Measurements from ENCODE around the gene FSTL3.
"Not testable (repeated sequence)": the region's sequence is repeated elsewhere in the genome, so short reads cannot be mapped to it uniquely, and the experiment has no call there.

Gene FSTL3

GRCh38 chr19:682678-683320 is 6.6 kb downstream of the FSTL3 start:
- DNase-seq (ENCODE audit: low read depth), result no peak

DNA sequence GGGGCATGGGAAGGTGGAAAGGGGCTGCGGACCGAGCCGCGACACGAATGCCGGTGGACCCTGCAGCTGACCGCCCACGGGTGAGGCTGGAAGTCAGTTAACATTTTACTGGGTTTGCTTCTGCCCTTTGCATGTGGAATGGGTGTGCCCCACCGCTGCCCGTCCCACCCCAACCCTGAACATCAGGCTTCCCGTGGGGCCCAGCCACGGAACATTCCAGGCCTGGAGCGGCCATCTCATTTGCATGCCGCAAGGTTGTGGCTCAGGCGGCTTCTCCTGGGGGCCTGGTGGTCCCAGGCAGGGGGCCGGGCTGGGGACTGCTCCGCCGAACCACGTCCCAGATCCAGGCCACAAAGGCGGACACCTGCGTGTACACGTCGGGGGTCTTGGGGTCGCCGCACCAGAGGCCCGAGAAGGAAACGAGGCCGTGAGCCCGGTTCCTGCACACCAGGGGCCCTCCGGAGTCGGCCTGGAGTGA is 9.3 kb downstream of the FSTL3 start:
- no peak for DNase-seq (ENCODE audit: low read depth)

- DNase-seq (ENCODE audit: low read depth), result no peak
Measured at GRCh38 chr19:686589-687297, 10.6 kb downstream of the FSTL3 start.

GRCh38 chr19:687569-688166 is 11.5 kb downstream of the FSTL3 start:
- no peak for DNase-seq (ENCODE audit: low read depth)

DNA sequence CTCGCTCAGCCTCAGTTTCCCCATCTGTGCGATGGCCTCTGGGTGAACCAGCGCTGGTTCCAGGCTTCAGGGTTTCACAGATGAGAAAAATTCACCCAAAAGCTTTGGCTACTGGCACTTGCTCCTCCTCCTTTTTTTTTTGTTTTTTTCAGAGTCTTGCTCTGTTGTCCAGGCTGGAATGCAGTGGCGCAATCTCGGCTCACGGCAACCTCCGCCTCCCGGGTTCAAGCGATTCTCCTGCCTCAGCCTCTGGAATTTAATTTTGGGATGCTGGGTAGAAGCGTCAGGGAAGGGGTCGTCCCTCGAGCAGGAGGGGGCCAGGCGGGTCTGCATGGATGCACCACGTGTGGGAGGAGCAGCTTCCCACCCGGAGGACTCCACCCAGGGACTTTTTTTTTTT is 12.0 kb downstream of the FSTL3 start:
- DNase-seq (ENCODE audit: low read depth), result no peak

GRCh38 chr19:688992-689391 is 12.8 kb downstream of the FSTL3 start:
- no peak for DNase-seq (ENCODE audit: low read depth)

DNA sequence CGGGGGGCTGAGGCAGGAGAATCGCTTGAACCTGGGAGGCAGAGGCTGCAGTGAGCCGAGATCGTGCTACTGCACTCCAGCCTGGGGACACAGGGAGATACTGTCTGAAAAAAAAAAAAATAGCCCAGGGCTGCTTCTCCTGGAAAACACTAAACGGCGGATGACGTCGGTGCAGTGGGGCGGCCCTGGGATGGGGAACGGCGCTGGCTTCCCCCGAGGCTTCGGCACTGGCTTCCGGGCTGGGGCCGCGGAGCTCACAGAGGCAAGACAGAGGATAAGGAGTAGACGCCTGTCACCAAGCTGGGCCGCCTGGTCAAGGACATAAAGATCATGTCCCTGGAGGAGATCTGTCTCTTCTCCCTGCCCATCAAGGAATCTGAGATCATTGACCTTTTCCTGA is 14.0 kb downstream of the FSTL3 start:
- DNase-seq (ENCODE audit: low read depth), result no peak

GRCh38 chr19:694481-695351 is 18.5 kb downstream of the FSTL3 start:
- no peak for DNase-seq (ENCODE audit: low read depth)

DNA sequence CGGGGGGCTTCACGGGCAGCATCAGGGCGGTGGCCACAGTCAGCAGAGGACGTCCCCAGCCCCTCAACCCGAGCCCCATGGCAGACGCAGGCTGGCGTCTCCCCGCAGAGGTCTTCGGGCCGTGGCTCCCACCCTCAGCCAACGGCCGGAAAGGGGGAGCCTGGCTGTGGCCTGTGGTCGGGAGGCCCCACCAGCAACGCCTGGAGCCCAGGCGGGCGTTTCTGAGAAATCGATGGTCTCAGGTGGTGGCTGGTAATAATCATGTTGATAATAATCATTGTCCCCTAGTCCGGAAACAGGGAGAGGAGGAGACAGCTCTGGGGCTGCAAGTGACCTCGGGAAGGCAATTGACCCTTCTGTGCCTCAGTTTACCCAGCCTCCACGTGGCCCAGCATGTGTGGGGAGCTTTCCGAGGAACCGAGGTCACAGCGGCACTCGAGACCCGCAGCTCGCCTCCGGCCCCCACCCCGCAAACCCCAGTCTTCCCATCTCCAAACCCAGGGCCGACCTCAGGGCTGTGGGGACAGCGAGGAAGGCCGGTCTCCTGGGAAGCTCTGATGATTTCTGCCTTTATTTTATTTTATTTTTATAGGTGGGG is 19.3 kb downstream of the FSTL3 start, which contains the start of gene PRSS57:
PRSS57 (minus strand) TSS at position 101 of the 598 bp plus-strand sequence; CDS start at position 79, 22 bp downstream.
- DNase-seq (ENCODE audit: low read depth), result no peak

GRCh38 chr19:698529-698928 is 22.3 kb downstream of the FSTL3 start:
- not testable (repeated sequence) for DNase-seq (ENCODE audit: low read depth)

- not testable (repeated sequence) for DNase-seq (ENCODE audit: low read depth)
Measured at GRCh38 chr19:699885-700284, 23.7 kb downstream of the FSTL3 start.

DNA sequence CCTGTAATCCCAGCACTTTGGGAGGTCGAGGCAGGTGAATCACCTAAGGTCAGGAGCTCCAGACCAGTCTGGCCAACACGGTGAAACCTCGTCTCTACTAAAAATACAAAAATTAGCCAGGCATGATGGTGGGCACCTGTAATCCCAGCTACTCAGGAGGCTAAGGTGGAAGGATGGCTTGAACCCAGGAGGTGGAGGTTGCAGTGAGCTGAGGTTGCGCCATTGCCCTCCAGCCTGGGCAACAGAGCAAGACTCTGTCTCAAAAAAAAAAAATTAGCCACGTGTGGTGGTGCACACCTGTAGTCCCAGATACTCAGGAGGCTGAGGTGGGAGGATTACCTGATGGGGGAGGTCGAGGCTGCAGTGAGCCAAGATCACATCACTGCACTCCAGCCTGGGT is 26.7 kb downstream of the FSTL3 start:
- not testable (repeated sequence) for DNase-seq (ENCODE audit: low read depth)

GRCh38 chr19:703329-703650 is 27.1 kb downstream of the FSTL3 start:
- DNase-seq (ENCODE audit: low read depth), result no peak

GRCh38 chr19:703651-704446 is 27.7 kb downstream of the FSTL3 start:
- no peak for DNase-seq (ENCODE audit: low read depth)

DNA sequence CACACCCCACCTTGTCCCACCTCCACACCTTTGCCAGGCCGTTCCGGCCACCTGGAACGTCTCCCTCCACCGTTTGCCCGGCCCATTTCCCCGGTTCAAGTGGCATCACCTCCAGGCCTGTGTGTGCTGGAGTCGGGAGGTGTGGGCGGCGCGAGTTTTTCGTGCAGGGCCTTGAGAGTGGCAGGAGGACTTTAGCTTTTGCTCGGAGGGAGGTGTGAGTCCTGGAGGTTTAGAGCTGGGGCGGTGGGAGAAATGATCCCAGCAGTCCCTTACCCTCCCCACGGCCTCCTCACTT is 28.2 kb downstream of the FSTL3 start:
- DNase-seq (ENCODE audit: low read depth), result no peak

DNA sequence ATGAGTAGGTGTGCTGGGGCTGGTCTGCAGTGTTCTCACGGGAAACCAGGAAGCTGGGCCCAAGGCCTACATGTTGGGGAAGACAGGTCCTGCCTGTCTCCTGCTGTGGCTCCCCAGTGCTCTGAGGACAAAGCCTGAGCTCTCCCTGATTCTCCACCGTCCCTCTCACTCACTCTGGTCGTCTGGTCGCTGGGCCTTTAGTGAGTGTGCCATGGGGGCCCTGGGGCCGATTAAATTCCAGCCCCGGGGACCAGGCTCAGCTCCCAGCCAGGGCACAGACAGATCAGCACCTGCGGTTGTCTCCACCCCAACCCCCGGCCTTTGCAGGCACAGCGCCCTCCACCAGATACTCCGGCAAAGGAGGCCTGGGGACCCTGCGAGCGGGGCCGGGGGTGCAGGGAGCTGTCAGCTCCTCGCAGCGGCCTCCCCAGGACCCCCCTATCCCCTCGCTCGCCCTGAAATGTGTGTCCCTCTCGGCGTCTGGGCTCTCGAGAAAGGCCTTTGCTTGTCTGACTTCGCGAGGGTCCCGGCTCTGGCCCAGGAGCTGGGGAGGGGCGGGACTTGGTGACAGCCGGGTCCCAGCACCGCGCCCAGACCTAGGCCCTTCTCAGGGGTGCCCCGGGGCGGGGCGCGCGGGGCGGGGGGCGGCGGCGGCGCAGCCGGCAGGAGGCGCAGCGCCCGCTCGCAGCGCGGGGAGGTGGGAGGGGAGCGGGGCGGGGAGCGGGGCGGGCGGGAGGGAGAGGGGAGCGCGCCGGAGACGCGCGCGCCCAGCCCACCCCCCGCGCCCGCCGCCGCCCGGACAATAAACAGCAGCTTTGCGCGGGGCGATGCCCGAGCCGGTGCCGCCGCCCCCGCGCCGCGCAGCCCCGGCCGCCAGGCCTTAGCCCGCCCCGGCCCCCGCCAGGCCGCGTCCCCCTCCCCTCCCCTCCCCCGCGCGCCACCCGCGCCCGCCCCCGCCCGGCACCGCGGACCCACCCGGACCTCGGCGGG is 32.3 kb downstream of the FSTL3 start, which contains the start of gene PALM:
PALM (plus strand) TSS at position 782 of the 990 bp plus-strand sequence. CDS start 212 bp downstream, outside the sequence.
- no peak for DNase-seq (ENCODE audit: low read depth)

DNA sequence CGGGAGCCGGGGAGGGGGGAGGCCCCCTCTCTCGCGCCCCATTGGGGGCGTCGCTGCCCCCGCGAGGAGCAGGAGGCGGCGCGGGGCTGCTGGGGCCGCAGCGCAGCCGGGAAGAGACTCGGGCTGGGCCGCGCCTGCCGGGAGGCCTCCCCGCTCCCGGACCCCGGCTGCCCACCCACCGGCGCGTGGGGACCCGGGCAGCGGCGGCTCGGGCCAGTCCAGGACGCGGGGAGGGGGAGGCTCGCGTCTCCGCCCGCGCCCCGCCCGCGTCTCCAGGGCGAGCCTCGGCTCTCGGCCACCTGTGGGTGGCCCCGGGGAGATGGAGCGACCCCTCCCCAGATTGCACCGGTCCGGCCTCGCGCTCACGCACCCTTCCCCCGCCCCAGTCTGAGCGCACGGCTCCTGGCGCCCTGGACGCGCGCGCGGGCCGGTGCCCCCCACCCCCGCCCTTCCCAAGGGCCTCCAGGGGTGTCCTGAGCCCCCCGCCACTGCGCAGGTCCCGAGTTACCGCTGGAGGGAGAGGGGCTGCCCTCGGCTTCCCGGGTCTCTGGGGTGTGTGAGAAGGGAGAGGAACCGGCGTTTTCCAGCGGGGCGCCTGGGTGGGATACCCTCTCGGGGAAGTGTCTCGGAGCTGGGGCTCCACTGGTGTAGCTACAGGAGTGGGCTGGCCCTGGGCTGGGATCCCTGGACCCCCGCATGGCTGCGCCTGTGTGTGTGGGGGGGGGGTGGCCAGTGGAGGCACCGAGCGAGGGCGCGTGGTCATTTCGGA is 33.2 kb downstream of the FSTL3 start:
- no peak for DNase-seq (ENCODE audit: low read depth)

DNA sequence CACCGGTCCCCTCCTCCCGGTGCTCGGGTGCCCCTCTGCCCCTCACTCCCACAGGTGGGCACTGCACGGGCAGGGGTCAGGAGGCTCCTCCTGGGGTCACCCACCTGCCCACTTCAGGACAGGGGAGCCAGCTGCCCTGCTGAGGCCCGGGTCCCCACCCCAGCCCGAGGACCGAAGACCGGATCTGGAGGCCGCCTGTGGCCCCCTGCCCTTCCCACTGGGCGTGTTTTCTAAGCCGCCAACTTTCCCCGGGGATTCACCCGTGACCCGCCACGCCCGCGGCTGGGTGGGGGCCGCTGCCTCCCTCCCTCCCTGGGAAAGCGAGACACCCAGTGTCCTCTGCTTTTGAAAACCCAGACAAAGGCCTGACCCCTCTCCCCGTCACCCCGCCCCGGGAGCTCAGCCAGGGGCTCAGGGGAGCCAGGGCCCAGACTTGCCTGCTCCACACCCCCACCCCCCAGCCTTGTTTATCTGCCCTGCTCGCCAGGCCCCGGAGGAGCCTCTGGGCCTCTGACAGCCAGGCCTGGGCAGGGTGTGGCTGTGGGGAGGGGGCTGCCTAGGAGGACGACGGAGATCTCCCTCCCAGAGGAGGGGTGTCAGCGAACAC is 33.9 kb downstream of the FSTL3 start:
- no peak for DNase-seq (ENCODE audit: low read depth)

DNA sequence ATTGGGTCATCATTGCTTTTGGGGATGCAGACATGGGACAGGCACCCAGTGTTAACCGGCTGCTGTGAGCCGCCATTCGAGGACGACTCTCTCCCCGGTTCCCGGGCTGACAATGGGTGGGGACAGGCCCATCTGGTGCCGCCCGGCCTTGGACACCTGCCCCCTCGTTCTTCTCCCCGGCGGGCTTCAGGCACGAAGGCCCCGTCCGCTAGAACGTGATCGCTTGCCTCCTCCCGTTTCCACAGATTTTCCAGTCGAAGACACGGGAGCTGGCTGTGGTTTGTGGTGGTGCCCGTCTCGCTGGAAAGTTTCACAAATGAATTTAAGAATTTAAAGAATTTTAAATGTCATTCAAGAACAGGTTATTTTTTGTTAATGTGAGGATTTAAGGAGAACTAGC is 34.6 kb downstream of the FSTL3 start:
- no peak for DNase-seq (ENCODE audit: low read depth)
